ENCODE results near the gene MAPK8IP2.
"Not testable (repeated sequence)": the region's sequence is repeated elsewhere in the genome, so short reads cannot be mapped to it uniquely, and the experiment has no call there.

The MAPK8IP2 gene

DNA sequence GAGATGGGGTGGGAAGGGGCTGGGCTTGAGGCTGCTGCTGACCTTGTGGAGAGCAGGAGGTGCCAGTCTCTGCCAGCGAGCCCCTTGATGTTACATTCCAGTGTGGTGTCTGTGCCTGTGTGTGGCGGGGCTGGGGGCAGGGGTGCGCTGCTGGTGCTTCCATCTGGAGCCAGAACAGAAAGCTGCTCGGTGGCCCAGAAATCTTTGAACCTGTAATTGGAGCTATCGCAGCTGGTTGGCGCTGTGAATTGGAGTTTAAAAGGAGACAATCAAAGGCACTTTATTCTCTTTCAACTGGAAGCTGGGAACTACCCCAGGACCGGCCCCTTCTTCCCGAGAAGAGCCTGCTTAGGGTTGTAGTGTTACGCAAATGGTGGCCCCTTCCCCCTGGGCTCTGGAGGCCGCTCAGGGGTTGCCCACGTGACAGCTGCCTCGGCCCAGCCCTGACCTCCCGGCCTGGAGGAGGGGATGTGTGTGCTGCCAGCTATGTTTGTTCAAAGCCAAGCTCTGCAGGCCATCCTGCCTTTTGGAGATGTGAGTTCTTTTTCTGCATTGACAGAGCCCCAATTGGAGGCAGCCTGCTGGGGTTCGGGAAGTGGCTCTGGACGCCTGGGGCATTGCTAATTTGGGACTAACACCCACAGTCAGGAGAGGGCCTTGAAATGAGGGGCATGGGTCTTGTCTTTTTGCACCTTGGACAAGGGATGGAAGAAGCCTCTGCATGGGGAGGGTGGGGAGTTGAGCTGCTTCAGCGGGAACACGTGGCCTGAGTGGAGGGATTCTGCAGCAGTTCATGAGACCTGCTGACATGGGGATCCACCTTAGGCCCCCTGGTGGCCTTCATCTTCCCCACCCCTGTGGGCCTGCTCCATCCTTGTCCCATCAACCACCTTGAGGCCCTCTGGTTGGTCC, 41.4 kb downstream of the MAPK8IP2 start:
- DNase-seq, result no peak

DNA sequence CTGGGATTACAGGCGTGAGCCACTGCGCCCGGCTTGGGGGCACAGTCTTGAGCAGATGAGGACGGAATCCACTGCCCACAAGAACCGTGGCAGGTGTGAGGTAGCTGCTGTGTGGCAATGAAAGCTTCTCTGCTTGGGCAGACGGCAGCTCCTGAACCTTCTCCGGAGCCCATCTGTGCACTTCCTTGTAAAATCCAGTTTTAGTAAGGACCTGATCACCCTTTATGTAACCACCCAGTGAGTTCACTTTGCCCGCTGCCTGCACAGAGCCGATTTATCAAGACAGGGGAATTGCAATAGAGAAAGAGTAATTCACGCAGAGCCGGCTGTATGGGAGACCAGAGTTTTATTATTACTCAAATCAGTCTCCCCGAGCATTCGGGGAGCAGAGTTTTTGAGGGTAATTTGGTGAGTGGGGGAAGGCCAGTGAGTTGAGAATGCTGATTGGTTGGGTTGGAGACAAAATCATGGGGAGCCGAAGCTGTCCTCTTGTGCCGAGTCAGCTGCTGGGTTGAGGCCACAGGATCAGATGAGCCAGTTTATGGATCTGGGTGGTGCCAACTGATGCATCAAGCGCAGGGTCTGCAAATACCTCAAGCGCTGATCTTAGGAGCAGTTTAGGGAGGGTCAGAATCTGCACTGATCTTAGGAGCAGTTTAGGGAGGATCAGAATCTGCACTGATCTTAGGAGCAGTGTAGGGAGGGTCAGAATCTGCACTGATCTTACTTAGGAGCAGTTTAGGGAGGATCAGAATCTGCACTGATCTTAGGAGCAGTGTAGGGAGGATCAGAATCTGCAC, 42.6 kb downstream of the MAPK8IP2 start:
- not testable (repeated sequence) for DNase-seq

DNA sequence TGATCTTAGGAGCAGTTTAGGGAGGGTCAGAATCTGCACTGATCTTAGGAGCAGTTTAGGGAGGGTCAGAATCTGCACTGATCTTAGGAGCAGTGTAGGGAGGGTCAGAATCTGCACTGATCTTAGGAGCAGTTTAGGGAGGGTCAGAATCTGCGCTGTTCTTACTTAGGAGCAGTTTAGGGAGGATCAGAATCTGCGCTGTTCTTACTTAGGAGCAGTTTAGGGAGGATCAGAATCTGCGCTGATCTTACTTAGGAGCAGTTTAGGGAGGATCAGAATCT, 43.2 kb downstream of the MAPK8IP2 start:
- DNase-seq, result not testable (repeated sequence)

GRCh38 chr22:50653256-50653655, 52.7 kb downstream of the MAPK8IP2 start:
- no peak for DNase-seq

- not testable (repeated sequence) for DNase-seq
Observed at GRCh38 chr22:50654664-50655063, 54.1 kb downstream of the MAPK8IP2 start.

DNA sequence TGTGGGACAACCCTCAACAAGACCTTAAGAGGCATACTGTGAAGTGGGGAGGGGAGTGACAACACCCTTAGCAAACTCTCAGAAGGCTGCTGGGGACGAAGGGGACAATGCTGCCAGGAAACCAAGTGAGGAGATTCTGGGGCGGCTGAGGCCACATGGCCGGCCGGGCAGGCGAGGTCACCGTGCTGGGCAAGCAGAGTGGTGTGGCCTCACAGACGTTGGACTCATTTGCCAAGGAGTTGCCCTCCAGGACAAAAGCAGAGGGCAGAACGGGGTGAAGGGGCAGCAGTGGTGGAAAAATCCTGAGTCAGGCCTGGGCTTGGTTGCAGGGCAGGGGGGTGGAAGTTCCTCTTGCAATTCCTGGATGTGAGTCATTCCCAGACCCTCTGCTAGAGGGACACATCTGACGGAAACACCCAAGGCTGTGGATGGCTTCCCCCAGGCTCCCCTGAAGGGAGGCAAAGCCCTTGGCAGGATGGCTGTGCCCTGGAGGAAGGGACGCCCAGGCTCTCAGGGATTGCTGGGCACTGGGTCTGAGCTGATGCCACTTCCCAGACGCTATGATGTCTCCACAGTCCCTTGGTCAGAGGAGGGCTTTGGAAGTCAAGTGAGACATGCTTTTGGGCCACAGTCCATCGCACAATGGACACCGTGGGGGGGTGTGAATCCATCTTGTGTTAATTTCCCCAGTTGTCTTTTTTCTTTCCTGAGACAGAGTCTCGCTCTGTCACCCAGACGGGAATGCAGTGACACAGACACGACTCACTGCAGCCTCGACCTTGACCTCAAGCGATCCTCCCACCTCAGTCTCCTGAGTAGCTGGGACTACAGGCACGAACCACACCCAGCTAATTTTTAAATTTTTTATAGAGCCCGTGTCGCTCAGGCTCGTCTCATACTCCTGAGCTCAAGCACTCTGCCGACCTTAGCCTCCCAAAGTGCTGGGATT, 55.8 kb downstream of the MAPK8IP2 start:
- no peak for DNase-seq

DNA sequence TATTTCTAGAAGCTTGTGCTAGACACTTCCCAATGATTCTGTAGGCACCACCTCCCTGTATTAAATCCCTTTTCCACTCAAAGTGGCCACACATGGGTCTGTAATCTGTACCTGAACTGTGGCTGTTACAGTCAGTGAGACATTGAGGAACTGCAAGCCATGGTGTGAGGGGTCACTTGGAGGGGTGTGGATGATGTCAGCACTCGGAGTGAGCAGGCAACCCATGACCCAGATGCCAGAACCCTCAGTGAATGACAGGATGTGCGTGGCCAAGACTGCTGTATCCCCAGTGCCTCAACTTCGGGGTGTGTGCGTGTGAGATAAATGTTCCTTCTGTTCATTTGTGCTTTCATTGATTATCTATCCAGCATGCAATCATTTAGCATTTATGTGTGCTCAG, 57.3 kb downstream of the MAPK8IP2 start:
- DNase-seq, result no peak

DNA sequence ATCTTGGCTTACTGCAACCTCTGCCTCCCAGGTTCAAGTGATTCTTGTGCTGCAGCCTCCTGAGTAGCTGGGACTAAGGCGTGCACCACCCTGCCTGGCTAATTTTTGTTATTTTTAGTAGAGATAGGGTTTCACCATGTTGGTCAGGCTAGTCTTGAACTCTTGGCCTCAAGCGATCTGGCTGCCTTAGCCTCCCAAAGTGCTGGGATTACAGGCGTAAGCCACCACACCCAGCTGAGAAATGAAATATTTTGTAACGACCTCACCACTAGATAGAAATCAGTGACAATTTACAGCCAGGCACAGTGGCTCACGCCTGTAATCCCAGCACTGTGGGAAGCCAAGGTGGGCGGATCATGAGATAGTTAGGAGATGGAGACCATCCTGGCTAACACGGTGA, 59.1 kb downstream of the MAPK8IP2 start:
- not testable (repeated sequence) for DNase-seq

DNA sequence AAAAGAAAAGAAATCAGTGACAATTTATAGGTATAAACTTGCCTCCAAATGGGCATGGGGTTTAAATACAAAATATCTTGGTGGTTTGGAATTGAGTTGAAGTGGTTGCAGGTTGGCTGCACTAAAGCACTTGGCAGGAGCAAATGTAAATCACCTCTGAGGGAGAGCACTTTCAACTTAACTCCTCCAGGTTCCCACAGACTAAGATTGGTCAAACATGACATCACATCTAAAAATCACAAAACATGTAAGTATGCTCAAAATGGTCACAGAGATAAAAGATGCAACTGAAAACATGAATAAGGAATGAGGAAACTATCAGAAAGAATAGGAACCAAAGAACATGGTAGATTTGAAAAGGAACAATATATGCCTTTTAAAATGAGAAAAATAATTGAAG, 59.7 kb downstream of the MAPK8IP2 start:
- no peak for DNase-seq
